ENCODE measurements around the gene VPS39.
A peak's percentile ranks its signal among the peaks of the same experiment; 100 is the strongest.

VPS39 gene

GRCh38 chr15:42198516-42198915 lies 9.6 kb downstream of the VPS39 start:
- DNase-seq, result no peak

- no peak for DNase-seq
These were observed 13.6 kb downstream of the VPS39 start for GRCh38 chr15:42194513-42194912.

GRCh38 chr15:42193383-42193782 lies 14.7 kb downstream of the VPS39 start:
- DNase-seq, result peak in 1 of 5 experiments; percentile 34

- DNase-seq, result peak in 1 of 5 experiments; percentile 61
These were observed 16.3 kb downstream of the VPS39 start for GRCh38 chr15:42191610-42192346.

GRCh38 chr15:42190370-42190769 lies 17.7 kb downstream of the VPS39 start:
- DNase-seq, result peak in 1 of 5 experiments; percentile 75

- no peak for DNase-seq
These were observed 22.3 kb downstream of the VPS39 start for GRCh38 chr15:42185801-42186200.

- DNase-seq, result no peak
These were observed 23.4 kb downstream of the VPS39 start for GRCh38 chr15:42184736-42185135.

GRCh38 chr15:42184296-42184695 lies 23.8 kb downstream of the VPS39 start:
- DNase-seq, result no peak

- DNase-seq, result no peak
These were observed 25.1 kb downstream of the VPS39 start for GRCh38 chr15:42182961-42183360.

- no peak for DNase-seq
These were observed 25.7 kb downstream of the VPS39 start for GRCh38 chr15:42182328-42182886.

GRCh38 chr15:42178056-42178455 lies 30.0 kb downstream of the VPS39 start:
- no peak for DNase-seq

- no peak for DNase-seq
These were observed 32.4 kb downstream of the VPS39 start for GRCh38 chr15:42175671-42176070.

- DNase-seq, result no peak
These were observed 35.6 kb downstream of the VPS39 start for GRCh38 chr15:42172475-42172874.

- DNase-seq, result no peak
These were observed 36.3 kb downstream of the VPS39 start for GRCh38 chr15:42171795-42172194.

GRCh38 chr15:42171122-42171521 lies 37.0 kb downstream of the VPS39 start:
- DNase-seq, result peak in 1 of 5 experiments; percentile 20

- DNase-seq, result no peak
These were observed 41.7 kb downstream of the VPS39 start for GRCh38 chr15:42166225-42166940.

- DNase-seq, result no peak
These were observed 43.0 kb downstream of the VPS39 start for GRCh38 chr15:42165106-42165505.

GRCh38 chr15:42163947-42164550 lies 44.1 kb downstream of the VPS39 start:
- no peak for DNase-seq

GRCh38 chr15:42163291-42163690 lies 44.8 kb downstream of the VPS39 start:
- no peak for DNase-seq

- DNase-seq, result no peak
These were observed 48.0 kb downstream of the VPS39 start for GRCh38 chr15:42160136-42160535.

- no peak for DNase-seq
These were observed 48.6 kb downstream of the VPS39 start for GRCh38 chr15:42159381-42160015.

- DNase-seq, result no peak
These were observed 49.2 kb downstream of the VPS39 start for GRCh38 chr15:42158941-42159340.
